SK-N-SH (cell line): ENCODE measurements around the gene BCAS3. TPM values are rescaled to one million over a fixed set of nuclear protein-coding genes. Genes with fewer than 3 reads are reported as not detected.

Experiments used
- CTCF ChIA-PET: fragments of 300-600, 350-600 bp; formaldehyde crosslinking; extraction: SDS; loops from one replicate; lab custom pipeline; 2021; lab: Yijun Ruan, JAX
- POLR2A ChIA-PET: fragments of 350-600 bp; sonication (Branson Sonifier 250); formaldehyde crosslinking; extraction: SDS; loops from one replicate; lab custom pipeline; 2020; ENCODE audit warnings: antibody characterized with exemption, inconsistent platforms; lab: Yijun Ruan, JAX
- DNase-seq: peaks from one replicate; pipeline ENCODE4 v3.0.0; 2012
- H2AFZ ChIP-seq: fragments of 200-600 bp; sonication (generic); 2 replicates; pipeline ENCODE4 v1.8.1; 2016; ENCODE audit warnings: antibody characterized with exemption, mild to moderate bottlenecking, low read depth
- H3F3A ChIP-seq: fragments of 200-600 bp; sonication (generic); replicated peaks from 2 replicates; pipeline ENCODE3; 2016; ENCODE audit warnings: antibody characterized with exemption, mild to moderate bottlenecking; ENCODE audit not compliant: insufficient read depth
- H3K27ac ChIP-seq, 2 experiments: fragments of 200-500 bp in 1 of 2; fragments of 200-600 bp in 1 of 2; sonication (Bioruptor generic) in 1 of 2; sonication (generic), shearing (Covaris generic) in 1 of 2; 2 replicates each; pipeline versions ENCODE4 v1.5.1 to v1.6.1; 2014 to 2016; ENCODE audit warnings: low read depth in 2 of 2, inconsistent platforms in 1 of 2, low read length in 1 of 2, mild to moderate bottlenecking in 1 of 2, mixed read lengths in 1 of 2
- H3K27me3 ChIP-seq: fragments of 200-600 bp; sonication (generic), shearing (Covaris generic); 2 replicates; pipeline ENCODE4 v1.6.1; 2016; ENCODE audit warnings: mixed run types; ENCODE audit not compliant: insufficient read depth
- H3K36me3 ChIP-seq, 2 experiments: fragments of 200-500 bp in 1 of 2; fragments of 200-600 bp in 1 of 2; sonication (Bioruptor generic) in 1 of 2; sonication (generic) in 1 of 2; replicated peaks in 1 of 2; 2 replicates each; pipeline versions ENCODE3 to v1.5.1; 2014 to 2016; ENCODE audit warnings: low read length in 1 of 2, mild to moderate bottlenecking in 1 of 2; ENCODE audit not compliant: insufficient read depth in 2 of 2, control insufficient read depth in 1 of 2
- H3K4me1 ChIP-seq, 2 experiments: fragments of 200-500 bp in 1 of 2; fragments of 200-600 bp in 1 of 2; sonication (Bioruptor generic) in 1 of 2; sonication (generic), shearing (Covaris generic) in 1 of 2; 2 replicates each; pipeline versions ENCODE4 v1.5.1 to v1.6.1; 2014 to 2016; ENCODE audit warnings: low read depth in 1 of 2, low read length in 1 of 2, mixed run types in 1 of 2; ENCODE audit not compliant: insufficient read depth in 2 of 2, control insufficient read depth in 1 of 2
- H3K4me2 ChIP-seq: fragments of 200-600 bp; sonication (generic), shearing (Covaris generic); 2 replicates; pipeline ENCODE4 v1.6.1; 2017; ENCODE audit warnings: mixed run types
- H3K4me3 ChIP-seq, 2 experiments: fragments of 200-500 bp in 1 of 2; fragments of 200-600 bp in 1 of 2; sonication (Bioruptor generic) in 1 of 2; sonication (generic), shearing (Covaris generic) in 1 of 2; 2 replicates each; pipeline versions ENCODE4 v1.5.1 to v1.8.1; 2014 to 2016; ENCODE audit warnings: low read depth in 2 of 2, inconsistent platforms in 1 of 2, low read length in 1 of 2, mild to moderate bottlenecking in 1 of 2, mixed read lengths in 1 of 2, moderate library complexity in 1 of 2
- H3K79me2 ChIP-seq: fragments of 200-600 bp; sonication (generic); 2 replicates; pipeline ENCODE4 v1.8.1; 2017; ENCODE audit warnings: mild to moderate bottlenecking; ENCODE audit not compliant: insufficient read depth
- H3K9ac ChIP-seq: fragments of 200-600 bp; sonication (generic); 2 replicates; pipeline ENCODE4 v1.6.1; 2017; ENCODE audit warnings: mixed run types
- H3K9me2 ChIP-seq: fragments of 200-600 bp; sonication (generic); 2 replicates; pipeline ENCODE4 v1.6.1; 2017; ENCODE audit warnings: mixed run types
- H3K9me3 ChIP-seq: fragments of 200-600 bp; sonication (generic); 2 replicates; pipeline ENCODE4 v1.6.1; 2017; ENCODE audit warnings: mixed run types, mild to moderate bottlenecking, moderate library complexity
- H4K20me1 ChIP-seq: fragments of 200-600 bp; sonication (generic); 2 replicates; pipeline ENCODE4 v1.6.1; 2017; ENCODE audit warnings: mild to moderate bottlenecking, mixed run types; ENCODE audit not compliant: insufficient read depth
- CTCF ChIP-seq: fragments of 200-600 bp; sonication (generic); IDR thresholded peaks from 2 replicates; pipeline ENCODE4 v1.6.1; 2017; ENCODE audit warnings: antibody characterized with exemption, mild to moderate bottlenecking, moderate library complexity
- ELF1 ChIP-seq: IDR thresholded peaks from 2 replicates; pipeline ENCODE4 v1.4.0; 2012
- EZH2phosphoT487 ChIP-seq: fragments of 200-600 bp; sonication (generic); IDR thresholded peaks from 2 replicates; pipeline ENCODE4 v1.6.1; 2017; ENCODE audit warnings: low read depth, mixed run types, mild to moderate bottlenecking, antibody characterized with exemption, moderate library complexity, borderline replicate concordance
- FOSL2 ChIP-seq: IDR thresholded peaks from 2 replicates; pipeline ENCODE4 v1.4.0; 2012; ENCODE audit warnings: low read depth, mild to moderate bottlenecking, moderate library complexity, borderline replicate concordance
- FOXJ3 ChIP-seq: sonication (generic); formaldehyde crosslinking; IDR thresholded peaks from 2 replicates; pipeline ENCODE4 v1.5.1; 2020; ENCODE audit warnings: mild to moderate bottlenecking, missing genetic modification reagents
- GABPA ChIP-seq: IDR thresholded peaks from 2 replicates; pipeline ENCODE4 v1.4.0; 2012; ENCODE audit warnings: low read depth, mild to moderate bottlenecking
- JUND ChIP-seq: IDR thresholded peaks from 2 replicates; pipeline ENCODE4 v1.4.0; 2012
- MEF2A ChIP-seq: IDR thresholded peaks from 2 replicates; pipeline ENCODE4 v1.4.0; 2012; ENCODE audit warnings: low read depth, borderline replicate concordance
- NFIC ChIP-seq: IDR thresholded peaks from 2 replicates; pipeline ENCODE4 v1.4.0; 2012; ENCODE audit warnings: borderline replicate concordance
- NRF1 ChIP-seq: IDR thresholded peaks from 2 replicates; pipeline ENCODE4 v1.6.1; 2012; ENCODE audit warnings: low read depth, mild to moderate bottlenecking, low read length
- POLR2AphosphoS5 ChIP-seq: IDR thresholded peaks from 2 replicates; pipeline ENCODE4 v1.6.1; 2012; ENCODE audit warnings: low read depth, low read length
- RXRA ChIP-seq: IDR thresholded peaks from 2 replicates; pipeline ENCODE4 v1.4.0; 2012; ENCODE audit warnings: low read depth, mild to moderate bottlenecking, borderline replicate concordance
- TCF12 ChIP-seq: IDR thresholded peaks from 2 replicates; pipeline ENCODE4 v1.4.0; 2012
- TEAD4 ChIP-seq: IDR thresholded peaks from 2 replicates; pipeline ENCODE4 v1.4.0; 2012; ENCODE audit warnings: mild to moderate bottlenecking, borderline replicate concordance; ENCODE audit not compliant: insufficient read depth
- USF2 ChIP-seq: fragments of 150-350 bp; IDR thresholded peaks from 2 replicates; pipeline ENCODE4 v1.6.1; 2017; ENCODE audit warnings: antibody characterized with exemption, low read length, low read depth, borderline replicate concordance
- WGBS: methylation state at CpG from one replicate; pipeline ENCODE4 v1.1.6; 2017; ENCODE audit warnings: low lambda C conversion rate; 5-methylcytosine and 5-hydroxymethylcytosine counted together
- polyA plus RNA-seq, 3 experiments: library from polyadenylated mRNA; depleted of rRNA; stranded (reverse); fragments of >200 nt; gene quantifications; 2 replicates each; pipeline ENCODE4 v1.2.3, GENCODE V29; 2012

Gene BCAS3
- polyA plus RNA-seq, 1 of the 3 experiments (the other 2 are of a cell fraction): 5.9 TPM

- no peaks in the 10 kb centered on the region for H3K79me2 ChIP-seq
- H4K20me1 ChIP-seq: no peaks in the 10 kb centered on the region
- CTCF ChIA-PET: interaction anchor here (0.8 kb wide), 1 partner anchor 48 kb away, joined by 3 read pairs; no protein-coding TSS in a partner anchor
These were observed 236.4 kb downstream of the BCAS3 start for GRCh38 chr17:60914078-60914477.

GRCh38 chr17:60916043-60916442, 238.4 kb downstream of the BCAS3 start:
- Histone ChIP-seq H3K9me2 (peaks cover 3% of the 10 kb centered on the region; the same call in 1 of the 2 replicates), H2AFZ (no peak overlapping the region), H3K27ac (no peak overlapping the region), H3K36me3 (no peaks in the 10 kb centered on the region), H3K4me1 (no peaks in the 10 kb centered on the region; a peak in 1 of 4 replicates), H3K9ac (no peak overlapping the region), H3K79me2 (no peaks in the 10 kb centered on the region), H3K4me3 (no peak overlapping the region), H3K9me3 (peaks cover 15% of the 10 kb centered on the region), H3F3A (no peaks in the 10 kb centered on the region), H4K20me1 (no peaks in the 10 kb centered on the region), H3K27me3 (no peaks in the 10 kb centered on the region), H3K4me2 (no peak overlapping the region)
- TF ChIP-seq NFIC: no peak
- no peak for TF ChIP-seq TEAD4
- no peak for TF ChIP-seq TCF12
- TF ChIP-seq FOXJ3: no peak
- TF ChIP-seq USF2: no peak
- TF ChIP-seq POLR2AphosphoS5: no peak
- TF ChIP-seq MEF2A: no peak
- no peak for TF ChIP-seq ELF1
- TF ChIP-seq FOSL2: no peak
- no peak for TF ChIP-seq RXRA
- ChIA-PET CTCF (interaction anchor here (1.4 kb wide), 1 partner anchor 11 kb away, joined by 4 read pairs; no protein-coding TSS in a partner anchor), POLR2A (no interaction called here)
- DNase-seq: no peak
- 90% methylated on average over 1 of the region's 1 CpG for WGBS

More at GRCh38 chr17:60914078-60914477, 236.4 kb downstream of the BCAS3 start:
- H2AFZ ChIP-seq: no peak overlapping the region
- H3K9me3 ChIP-seq: peaks cover 15% of the 10 kb centered on the region
- H3K27me3 ChIP-seq: no peaks in the 10 kb centered on the region
- no peaks in the 10 kb centered on the region for H3K36me3 ChIP-seq
- H3F3A ChIP-seq: peaks cover 14% of the 10 kb centered on the region
- H3K4me2 ChIP-seq: no peak overlapping the region
- no peak overlapping the region for H3K27ac ChIP-seq
- H3K4me1 ChIP-seq: peaks cover 0 to 3% of the 10 kb centered on the region in 2 experiments; a peak in 2 of 4 replicates
- no peaks in the 10 kb centered on the region; the same call in 1 of the 2 replicates for H3K9me2 ChIP-seq
- H3K9ac ChIP-seq: no peak overlapping the region
- POLR2A ChIA-PET: no interaction called here
- no peak for TF ChIP-seq TEAD4
- no peak for TF ChIP-seq JUND
- TF ChIP-seq EZH2phosphoT487: no peak
- no peak for TF ChIP-seq ELF1
- TF ChIP-seq CTCF: no peak
- no peak for TF ChIP-seq NRF1
- TF ChIP-seq GABPA: no peak
- WGBS: 98% methylated on average over 1 of the region's 1 CpG
- no peak for DNase-seq
- H3K4me3 ChIP-seq: no peak overlapping the region
